CD4-positive, alpha-beta T cell treated with Interleukin-17A for 1 hour (primary cell): Measurements from ENCODE around the gene RBBP8.
A peak's percentile ranks its signal among the peaks of the same experiment; 100 is the strongest.
"Not testable (repeated sequence)": the region's sequence is repeated elsewhere in the genome, so short reads cannot be mapped to it uniquely, and the experiment has no call there.

Source experiments
- DNase-seq: peaks from one replicate; pipeline ENCODE4 v3.0.0-alpha.2; 2020

Gene RBBP8

GRCh38 chr18:22933206-22933965 is at the start of gene RBBP8:
TSS of gene RBBP8 (plus strand) at chr18:22933328. CDS start at chr18:22936852, 3,524 bp downstream.
- DNase-seq = peak; percentile 83

GRCh38 chr18:22883827-22884226 is 49.3 kb upstream of the RBBP8 start:
- no peak for DNase-seq

DNA sequence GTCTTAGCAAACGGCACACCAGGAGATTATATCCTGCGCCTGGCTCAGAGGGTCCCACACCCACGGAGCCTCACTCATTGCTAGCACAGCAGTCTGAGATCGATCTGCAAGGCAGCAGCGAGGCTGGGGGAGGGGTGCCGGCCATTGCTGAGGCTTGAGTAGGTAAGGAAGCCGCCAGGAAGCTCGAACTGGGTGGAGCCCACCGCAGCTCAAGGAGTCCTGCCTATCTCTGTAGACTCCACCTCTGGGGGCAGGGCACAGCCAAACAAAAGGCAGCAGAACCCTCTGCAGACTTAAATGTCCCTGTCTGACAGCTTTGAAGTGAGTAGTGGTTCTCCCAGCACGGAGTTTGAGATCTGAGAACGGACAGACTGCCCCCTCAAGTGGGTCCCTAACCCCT is 47.4 kb upstream of the RBBP8 start:
- not testable (repeated sequence) for DNase-seq

- no peak for DNase-seq
Observed at GRCh38 chr18:22899421-22899820, 33.7 kb upstream of the RBBP8 start.

DNA sequence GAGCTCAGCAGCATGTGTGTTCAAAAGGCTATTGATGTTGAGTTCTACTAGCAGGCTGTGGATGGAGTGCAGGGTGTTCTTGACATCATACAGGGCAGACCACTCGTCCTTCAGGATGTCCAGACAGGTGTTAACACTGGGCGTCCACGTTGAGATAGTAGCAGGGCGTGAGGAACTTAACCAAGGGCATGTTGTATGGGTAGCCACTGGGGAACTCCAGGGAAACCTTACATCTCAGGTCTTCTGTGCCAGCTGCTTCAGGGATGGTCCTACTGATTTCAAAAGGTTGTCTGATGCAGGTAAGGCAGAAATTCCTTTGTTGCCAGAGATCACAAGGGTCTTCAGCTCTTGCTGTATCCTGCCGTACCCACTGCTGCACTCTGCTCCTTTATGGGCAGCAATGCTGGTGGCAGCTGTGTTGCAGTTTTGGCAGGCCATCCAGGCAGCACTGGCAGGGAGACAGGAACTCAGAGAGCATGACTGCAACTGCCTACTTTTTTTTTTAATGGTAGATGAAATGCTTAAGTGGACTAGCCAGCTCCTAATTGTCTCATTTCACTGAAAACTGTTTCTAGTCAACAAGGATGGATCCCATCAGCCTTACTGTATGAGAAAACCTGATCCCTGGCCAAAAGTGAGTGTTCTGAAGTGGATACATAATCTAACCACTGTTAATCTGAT is 32.4 kb upstream of the RBBP8 start:
- no peak for DNase-seq

GRCh38 chr18:22902093-22902492 is 31.0 kb upstream of the RBBP8 start:
- no peak for DNase-seq

- not testable (repeated sequence) for DNase-seq
Observed at GRCh38 chr18:22903248-22903647, 29.9 kb upstream of the RBBP8 start.

- DNase-seq = no peak
Observed at GRCh38 chr18:22912149-22912548, 21.0 kb upstream of the RBBP8 start.

DNA sequence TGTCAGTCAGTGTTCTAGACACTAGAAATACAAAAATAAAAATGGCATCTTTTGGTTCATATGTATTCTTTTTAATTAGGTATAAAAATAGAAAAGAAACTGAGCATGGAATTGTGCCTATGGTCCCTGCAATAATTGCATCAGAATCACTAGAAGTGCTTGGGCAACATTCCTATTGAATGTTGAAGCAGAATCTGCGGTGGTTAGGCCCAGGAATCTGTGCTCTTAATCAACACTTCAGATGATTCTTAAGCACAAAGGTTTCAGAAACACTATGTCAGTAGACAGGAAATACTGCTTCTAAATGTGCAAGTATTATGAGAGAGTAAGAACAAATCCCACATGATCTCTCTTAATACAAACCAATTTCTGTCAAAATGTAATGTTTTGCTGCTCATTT is 20.3 kb upstream of the RBBP8 start:
- DNase-seq = no peak

GRCh38 chr18:22913861-22914260 is 19.3 kb upstream of the RBBP8 start:
- DNase-seq = no peak

- no peak for DNase-seq
Observed at GRCh38 chr18:22914633-22915032, 18.5 kb upstream of the RBBP8 start.

GRCh38 chr18:22915337-22915736 is 17.8 kb upstream of the RBBP8 start:
- no peak for DNase-seq

- no peak for DNase-seq
Observed at GRCh38 chr18:22921772-22922171, 11.4 kb upstream of the RBBP8 start.

DNA sequence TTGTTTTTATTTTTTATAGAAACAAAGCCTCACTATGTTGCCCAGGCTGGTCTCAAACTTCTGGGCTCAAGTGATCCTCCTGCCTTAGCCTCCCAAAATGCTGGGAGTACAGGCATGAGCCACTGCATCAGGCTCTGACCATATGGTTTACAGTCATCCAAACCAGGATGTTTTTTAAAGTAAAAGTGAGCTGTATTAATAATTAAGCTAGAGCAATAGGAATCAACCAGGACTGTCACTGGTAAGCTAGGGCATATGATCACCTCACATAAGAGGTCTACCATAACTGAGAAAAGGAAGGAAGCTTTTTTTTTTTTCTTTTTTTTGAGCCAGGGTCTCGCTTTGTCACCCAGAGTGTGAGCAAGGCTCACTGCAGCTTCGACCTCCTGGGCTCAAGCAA is 8.5 kb upstream of the RBBP8 start:
- DNase-seq = no peak

DNA sequence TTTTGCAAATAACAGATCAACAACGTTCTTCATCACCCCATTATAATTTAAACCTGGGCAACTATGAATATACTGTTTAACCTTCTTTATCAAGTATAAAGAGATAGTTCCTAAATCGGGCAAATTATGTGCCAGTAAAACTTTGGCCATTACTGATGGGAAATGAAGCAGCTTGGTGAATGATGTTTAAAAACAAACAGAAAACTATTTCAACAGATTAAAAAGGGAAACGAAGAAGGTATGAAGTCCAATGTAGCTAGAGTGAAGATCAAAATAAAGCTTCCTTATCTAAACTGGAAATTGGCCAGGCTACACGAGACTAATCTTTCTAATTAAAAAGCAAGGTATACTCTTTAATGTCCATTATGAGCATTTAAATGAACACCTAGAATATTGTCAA is 6.7 kb upstream of the RBBP8 start:
- DNase-seq = no peak

GRCh38 chr18:22928339-22928738 is 4.8 kb upstream of the RBBP8 start:
- no peak for DNase-seq

DNA sequence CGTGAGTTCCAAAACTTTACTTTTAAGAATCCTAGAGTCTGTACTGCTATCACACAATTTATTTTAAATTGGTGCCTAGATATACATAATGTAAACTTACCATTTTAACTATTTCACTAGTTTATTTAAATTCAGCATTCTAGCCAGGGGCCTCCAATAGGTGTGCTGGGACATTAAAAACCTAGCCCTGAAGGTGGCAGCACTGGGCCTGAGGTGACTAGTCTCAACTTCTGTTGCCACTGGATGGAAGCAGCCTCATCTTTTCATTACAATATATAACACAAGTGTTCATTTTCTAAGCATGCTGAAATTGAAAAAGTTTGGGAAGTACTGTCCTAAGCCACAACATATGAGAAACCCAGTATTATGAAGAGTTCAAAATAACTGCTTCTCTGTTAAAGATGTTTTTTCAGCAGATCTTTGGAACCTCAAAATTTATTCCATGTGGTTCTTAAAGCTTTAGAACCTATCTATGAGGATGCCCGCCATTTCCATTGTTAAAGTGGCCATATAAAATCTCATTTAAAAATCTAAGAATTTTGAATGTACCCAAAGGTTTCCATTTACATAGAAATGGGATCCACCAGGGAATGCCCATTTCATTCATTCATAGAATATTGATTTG is 2.9 kb upstream of the RBBP8 start:
- peak; percentile 84 for DNase-seq

- DNase-seq = no peak
Observed at GRCh38 chr18:22932885-22933205, 283 bp upstream of the RBBP8 start.

- no peak for DNase-seq
Observed at GRCh38 chr18:22933966-22934423, 867 bp downstream of the RBBP8 start.

- DNase-seq = no peak
Observed at GRCh38 chr18:22934789-22935188, 1.7 kb downstream of the RBBP8 start.

DNA sequence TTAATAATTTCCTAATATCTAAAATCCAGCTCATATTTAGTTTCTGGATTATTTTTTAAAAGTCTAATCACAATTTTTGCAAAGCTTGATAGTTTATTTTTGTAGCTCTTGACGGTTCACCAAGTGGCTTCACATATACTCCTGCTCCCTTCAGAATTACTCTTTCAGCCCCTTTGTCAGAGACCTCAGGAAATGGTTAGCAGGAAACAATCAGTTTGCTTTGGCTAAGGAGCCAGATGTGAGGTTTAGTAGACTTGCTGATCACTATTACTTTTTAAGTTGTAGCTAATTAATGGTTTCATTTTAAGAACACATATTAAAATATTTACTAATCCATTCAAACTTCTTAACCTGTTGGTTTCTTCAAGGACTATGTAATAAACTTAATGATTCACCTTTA is 2.3 kb downstream of the RBBP8 start:
- DNase-seq = no peak

- no peak for DNase-seq
Observed at GRCh38 chr18:22936515-22936914, 3.4 kb downstream of the RBBP8 start.

DNA sequence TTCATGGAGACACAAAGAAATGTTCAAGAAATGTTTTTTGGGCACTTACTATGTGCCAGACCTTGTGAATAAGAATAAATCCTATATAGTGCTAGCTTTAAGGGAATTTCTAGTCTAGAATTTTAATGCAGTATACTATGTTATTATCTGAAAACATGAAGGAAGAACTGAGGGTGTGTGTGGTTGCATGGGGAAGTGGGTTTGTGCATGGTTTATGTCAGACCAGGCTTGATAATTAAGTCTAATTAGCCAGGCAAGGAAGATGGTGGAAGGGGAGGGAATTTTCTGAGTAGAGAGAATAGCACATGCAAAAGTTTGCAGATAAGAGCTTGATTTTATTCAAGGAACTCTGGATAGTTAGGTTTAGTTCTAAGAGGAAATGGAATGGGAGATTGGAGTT is 6.5 kb downstream of the RBBP8 start:
- no peak for DNase-seq

GRCh38 chr18:22943847-22944246 is 10.7 kb downstream of the RBBP8 start:
- DNase-seq = no peak
